Measurements from ENCODE around the gene CNGA2. TPM values are rescaled to one million over a fixed set of nuclear protein-coding genes. Genes with fewer than 3 reads are reported as not detected.

The CNGA2 gene
- total and polyA plus RNA-seq, 2 of the 4 experiments (the other 2 are of a cell fraction) = not detected

- Histone ChIP-seq H4K20me1 (ENCODE audit: insufficient read depth, low read length) (no peaks in the 10 kb centered on the region), H2BK15ac (ENCODE audit: low read depth, low read length) (no peak overlapping the region), H3K4me3 (ENCODE audit: insufficient read depth, low read depth, low read length) (no peak overlapping the region), H2BK120ac (ENCODE audit: low read depth, low read length) (no peak overlapping the region), H3K9me3 (ENCODE audit: control insufficient read depth, insufficient read depth, low read length) (peaks cover 5% of the 10 kb centered on the region; the same call in 1 of the 2 replicates), H4K5ac (ENCODE audit: low read depth, low read length) (no peak overlapping the region), H2BK20ac (ENCODE audit: low read depth, low read length) (no peak overlapping the region), H3K79me1 (ENCODE audit: low read depth in 1 of 2, low read length in 2 of 2) (no peaks in the 10 kb centered on the region), H3K4ac (ENCODE audit: low read depth, low read length) (no peak overlapping the region), H4K8ac (ENCODE audit: low read depth in 2 of 2, low read length in 2 of 2) (no peak overlapping the region), H3K9me1 (ENCODE audit: insufficient read depth, low read length) (no peaks in the 10 kb centered on the region), H3K23ac (ENCODE audit: low read depth, low read length) (no peak overlapping the region), H3K9ac (ENCODE audit: low read depth, low read length) (no peak overlapping the region), H3K27me3 (ENCODE audit: control insufficient read depth, insufficient read depth, low read length) (no peaks in the 10 kb centered on the region), H2AK9ac (replicated peaks; ENCODE audit: low read depth, low read length, poor library complexity) (no peak overlapping the region), H3K56ac (ENCODE audit: extremely low read depth, insufficient read depth, low read length) (no peak overlapping the region), H3K36me3 (ENCODE audit: control insufficient read depth, insufficient read depth, low read length) (no peaks in the 10 kb centered on the region), H2BK5ac (ENCODE audit: low read depth, low read length, poor library complexity, severe bottlenecking) (no peak overlapping the region), H3K4me1 (ENCODE audit: control insufficient read depth, insufficient read depth, low read length) (no peaks in the 10 kb centered on the region), H3K4me2 (ENCODE audit: low read depth, low read length) (no peak overlapping the region), H2AK5ac (ENCODE audit: low read depth, low read length) (no peak overlapping the region), H3K14ac (replicated peaks; ENCODE audit: low read depth, low read length) (no peak overlapping the region), H3K27ac (ENCODE audit: insufficient read depth, low read length) (no peak overlapping the region), H3K18ac (ENCODE audit: low read depth, low read length) (no peak overlapping the region), H4K91ac (ENCODE audit: insufficient read depth, low read depth, low read length) (no peak overlapping the region), H2AFZ (replicated peaks; ENCODE audit: low read length, poor library complexity) (no peak overlapping the region)
- dilution Hi-C loops (cut with HindIII; ENCODE audit: low sequenced_read_pairs, unreplicated experiment) (no loop called here), in situ Hi-C loops (cut with MboI; ENCODE audit: low sequenced_read_pairs) (no loop called here), intact Hi-C loops (cut with micrococcal nuclease) (no loop called here)
- POLR2A ChIA-PET (ENCODE audit: unreplicated experiment) = no interaction called here
- DNase-seq = no peak
- CTCF ChIA-PET = no interaction called here
- no TSS peak for BruUV-seq (replicated peaks)
- ATAC-seq (ENCODE audit: low read depth) = no peak
- no CpG with 5 or more reads among the region's 4 CpGs for WGBS, 2 experiments (ENCODE audit: extremely low coverage in 2 of 2, insufficient read length in 1 of 2)
- TF ChIP-seq POLR2A (IDR thresholded peaks at IDR 0.05; ENCODE audit: low read depth, low read length) (no peak), RFX5 (IDR thresholded peaks at IDR 0.05; ENCODE audit: low read depth, low read length) (no peak), MAFK (IDR thresholded peaks at IDR 0.05; ENCODE audit: low read depth, low read length) (no peak), SMC3 (IDR thresholded peaks at IDR 0.05; ENCODE audit: low read depth, low read length) (no peak), BHLHE40 (IDR thresholded peaks at IDR 0.05; ENCODE audit: low read depth, low read length) (no peak), RCOR1 (IDR thresholded peaks at IDR 0.05; ENCODE audit: insufficient replicate concordance, low read length) (no peak), MAZ (IDR thresholded peaks at IDR 0.05; ENCODE audit: borderline replicate concordance, low read depth, low read length) (no peak), RAD21 (IDR thresholded peaks at IDR 0.05; ENCODE audit: low read length) (no peak), USF2 (IDR thresholded peaks at IDR 0.05; ENCODE audit: low read depth, low read length) (no peak), NFE2L2 (IDR thresholded peaks at IDR 0.05; ENCODE audit: low read depth, low read length) (no peak), CHD1 (IDR thresholded peaks at IDR 0.05; ENCODE audit: low read depth, low read length) (no peak), CEBPB (IDR thresholded peaks at IDR 0.05; ENCODE audit: low read depth, low read length) (no peak), FOS (IDR thresholded peaks at IDR 0.05; ENCODE audit: low read depth, low read length) (no peak)
Measured at GRCh38 chrX:151701071-151701470, 33.5 kb upstream of the CNGA2 start.

Measured in IMR-90 (cell line).